GM10266 (cell line): Measurements from ENCODE around the gene PDE4D.

Source experiments
- DNase-seq: peaks from one replicate; pipeline ENCODE4 v3.0.0; 2012; ENCODE audit errors: extremely low spot score
- CTCF ChIP-seq: IDR thresholded peaks from 2 replicates; pipeline ENCODE4 v1.5.1; 2012; ENCODE audit warnings: mild to moderate bottlenecking, low read depth; ENCODE audit not compliant: control insufficient read depth, insufficient read depth; ENCODE audit errors: missing control alignments

Gene PDE4D

GRCh38 chr5:59731809-59732208 is 161.7 kb downstream of the PDE4D start:
- no peak for TF ChIP-seq CTCF
- DNase-seq, result no peak

GRCh38 chr5:59729820-59730219 is 163.7 kb downstream of the PDE4D start:
- DNase-seq, result no peak
- no peak for TF ChIP-seq CTCF

GRCh38 chr5:59729357-59729756 is 164.2 kb downstream of the PDE4D start:
- no peak for TF ChIP-seq CTCF
- DNase-seq, result no peak

- no peak for DNase-seq
- TF ChIP-seq CTCF, result no peak
These were observed 165.2 kb downstream of the PDE4D start for GRCh38 chr5:59728356-59728755.

- no peak for TF ChIP-seq CTCF
- DNase-seq, result no peak
These were observed 166.3 kb downstream of the PDE4D start for GRCh38 chr5:59727186-59727585.

GRCh38 chr5:59725392-59725767 is 168.1 kb downstream of the PDE4D start:
- DNase-seq, result no peak
- no peak for TF ChIP-seq CTCF

GRCh38 chr5:59724482-59725391 is 168.8 kb downstream of the PDE4D start:
- peak; percentile 73 for TF ChIP-seq CTCF
- peak; percentile 40 for DNase-seq
